NCI-H1092 treated with DMSO at 0.1 percent for 48 hours (cell line): ENCODE data around the gene ARHGAP18.
A peak's percentile ranks its signal among the peaks of the same experiment; 100 is the strongest.
"Not testable (repeated sequence)": the region's sequence is repeated elsewhere in the genome, so short reads cannot be mapped to it uniquely, and the experiment has no call there.

ENCODE experiments used
- DNase-seq: peaks from one replicate; lab custom pipeline; 2025; lab: John Stamatoyannopoulos, UW

Gene ARHGAP18

DNA sequence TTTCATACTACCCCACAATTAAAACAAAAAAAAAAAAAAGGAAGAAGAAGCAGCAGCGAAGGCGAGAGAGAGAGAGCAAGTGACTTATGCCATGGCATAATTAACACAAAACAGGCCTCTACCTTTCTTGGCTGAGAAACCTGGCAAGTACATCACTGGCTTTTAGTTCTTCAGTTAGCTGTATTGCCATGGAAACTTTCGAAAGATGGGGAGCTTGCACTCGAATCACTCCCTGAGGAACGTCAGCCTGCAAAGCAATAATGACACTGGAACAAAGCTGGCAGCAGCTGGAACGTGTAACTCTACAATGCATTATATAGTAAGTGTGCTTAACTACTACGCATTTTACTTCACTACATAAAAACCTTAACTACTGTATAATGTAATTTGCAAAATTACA is 126.1 kb downstream of the ARHGAP18 start:
- DNase-seq = no peak

DNA sequence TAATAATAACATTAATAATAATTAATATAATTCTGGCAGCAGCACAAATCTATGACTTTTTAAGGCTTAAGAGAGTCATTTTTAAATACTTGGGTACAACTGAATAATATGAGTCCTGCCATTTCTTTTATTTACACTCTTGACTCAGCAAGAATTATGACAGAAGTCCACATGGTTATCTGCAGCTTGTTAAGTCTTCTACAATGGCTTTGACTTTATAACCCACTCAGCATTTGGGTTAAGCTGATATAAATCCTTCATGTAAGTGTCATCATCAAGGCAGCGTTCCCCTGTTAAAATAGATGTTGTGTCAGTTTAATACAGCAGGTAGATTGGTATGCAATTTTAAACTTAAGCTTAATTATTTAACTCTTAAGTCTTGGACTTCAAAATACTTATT is 131.7 kb downstream of the ARHGAP18 start:
- DNase-seq = no peak

DNA sequence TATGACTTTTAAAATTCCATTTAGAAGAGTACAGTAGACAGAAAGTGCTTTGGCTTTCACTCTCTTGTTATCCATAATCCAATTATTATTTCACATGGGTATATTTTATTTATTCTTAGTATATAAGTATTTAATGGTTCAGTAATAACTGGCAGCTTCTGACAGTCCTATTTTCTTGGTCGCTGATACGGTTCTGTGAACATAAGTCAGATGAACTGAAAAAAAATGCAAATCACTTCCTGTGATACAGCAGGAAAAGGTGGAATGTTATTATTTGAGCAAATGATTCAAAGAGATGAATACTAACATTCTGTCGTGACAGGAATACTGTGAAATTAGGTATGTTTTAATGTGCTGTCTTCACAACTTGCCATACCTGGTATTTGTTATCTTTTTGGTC is 132.3 kb downstream of the ARHGAP18 start:
- no peak for DNase-seq

DNA sequence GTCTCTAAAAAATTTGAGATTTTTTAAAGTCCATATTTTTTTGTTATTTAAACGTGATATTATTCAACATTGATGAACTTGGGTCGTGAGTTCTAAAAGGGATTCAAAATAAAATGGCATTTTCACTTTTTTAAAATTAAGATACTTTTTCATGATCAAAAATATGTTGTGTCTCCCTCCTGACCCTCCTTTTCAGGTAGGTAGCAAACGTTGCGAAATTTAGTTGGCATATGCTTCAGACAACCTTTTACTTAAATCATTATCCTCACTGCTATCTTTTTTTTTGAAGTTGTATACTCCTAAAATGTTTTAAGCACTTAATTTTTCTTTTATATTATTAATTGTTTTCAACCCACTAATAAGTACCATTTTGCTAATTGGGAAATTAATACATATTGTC is 133.5 kb downstream of the ARHGAP18 start:
- DNase-seq = no peak

DNA sequence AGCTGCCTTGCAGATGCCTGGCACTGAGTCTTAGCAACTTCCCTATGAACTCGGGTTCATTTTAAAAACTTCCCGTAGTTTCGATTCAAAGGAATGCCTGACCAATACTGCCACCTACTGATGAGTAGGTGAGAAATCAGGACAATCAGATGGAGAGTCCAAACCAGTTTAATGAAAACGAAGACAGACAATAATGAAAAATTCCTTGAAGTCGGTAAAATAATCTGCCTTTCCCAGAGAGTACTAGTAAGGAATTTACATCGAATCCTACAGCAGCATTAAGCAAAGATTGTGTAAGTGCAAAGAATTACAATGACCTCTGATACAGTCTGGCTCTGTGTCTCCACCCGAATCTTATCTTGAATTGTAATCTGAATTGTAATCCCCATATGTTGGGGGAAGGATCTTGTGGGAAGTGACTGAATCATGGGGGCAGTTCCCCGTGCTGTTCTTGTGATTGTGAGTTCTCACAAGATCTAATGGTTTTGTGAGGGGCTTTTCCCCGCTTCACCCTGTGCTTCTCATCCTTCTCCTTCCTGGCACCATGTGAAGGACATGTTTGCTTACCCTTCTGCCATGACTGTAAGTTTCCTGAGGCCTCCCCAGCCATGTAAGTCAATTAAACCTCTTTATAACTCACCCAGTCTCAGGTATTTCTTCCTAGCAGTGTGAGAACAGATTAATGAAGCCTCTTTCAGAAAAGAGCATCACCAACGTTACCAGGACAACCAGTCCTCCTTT is 134.4 kb downstream of the ARHGAP18 start:
- DNase-seq = peak; percentile 4

DNA sequence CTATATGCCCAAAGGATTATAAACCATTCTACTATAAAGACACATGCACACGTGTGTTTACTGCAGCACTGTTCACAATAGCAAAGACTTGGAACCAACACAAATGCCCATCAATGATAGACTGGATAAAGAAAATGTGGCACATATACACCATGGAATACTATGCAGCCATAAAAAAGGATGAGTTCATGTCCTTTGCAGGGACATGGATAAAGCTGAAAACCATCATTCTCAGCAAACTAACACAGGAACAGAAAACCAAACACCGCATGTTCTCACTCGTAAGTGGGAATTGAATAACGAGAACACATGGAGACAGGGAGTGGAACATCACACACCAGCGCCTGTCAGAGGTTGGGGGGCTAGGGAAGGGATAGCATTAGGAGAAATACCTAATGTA is 135.4 kb downstream of the ARHGAP18 start:
- DNase-seq = not testable (repeated sequence)

DNA sequence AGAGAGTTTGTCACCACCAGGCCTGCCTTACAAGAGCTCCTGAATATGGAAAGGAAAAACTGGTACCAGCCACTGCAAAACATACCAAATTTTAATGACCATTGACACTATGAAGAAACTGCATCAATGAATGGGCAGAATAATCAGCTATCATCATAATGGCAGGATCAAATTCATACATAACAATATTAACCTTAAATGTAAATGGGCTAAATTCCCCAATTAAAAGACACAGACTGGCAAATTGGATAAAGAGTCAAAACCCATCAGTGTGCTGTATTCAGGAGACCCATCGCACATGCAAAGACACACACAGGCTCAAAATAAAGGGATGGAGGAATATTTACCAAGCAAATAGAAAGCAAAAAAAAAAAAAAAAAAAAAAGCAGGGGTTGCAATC is 139.0 kb downstream of the ARHGAP18 start:
- not testable (repeated sequence) for DNase-seq

DNA sequence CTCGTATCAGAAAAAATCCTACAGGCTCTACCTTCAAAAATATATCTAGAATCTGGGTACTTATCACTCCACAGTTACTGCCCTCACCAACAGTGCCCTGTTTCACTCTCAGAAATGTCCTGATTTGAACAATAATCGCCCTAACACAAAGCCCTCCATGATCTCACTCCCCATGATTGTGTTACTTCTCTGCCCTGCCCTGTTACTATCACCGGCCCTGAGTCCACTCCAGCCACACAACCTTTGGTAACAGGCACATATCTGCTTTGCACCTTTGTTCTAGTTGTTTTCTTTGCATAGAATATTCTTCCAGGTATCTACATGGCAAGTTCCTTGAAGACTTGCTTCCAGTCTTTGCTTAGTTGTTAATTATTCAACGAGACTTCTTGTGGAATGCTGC is 142.0 kb downstream of the ARHGAP18 start:
- DNase-seq = no peak

DNA sequence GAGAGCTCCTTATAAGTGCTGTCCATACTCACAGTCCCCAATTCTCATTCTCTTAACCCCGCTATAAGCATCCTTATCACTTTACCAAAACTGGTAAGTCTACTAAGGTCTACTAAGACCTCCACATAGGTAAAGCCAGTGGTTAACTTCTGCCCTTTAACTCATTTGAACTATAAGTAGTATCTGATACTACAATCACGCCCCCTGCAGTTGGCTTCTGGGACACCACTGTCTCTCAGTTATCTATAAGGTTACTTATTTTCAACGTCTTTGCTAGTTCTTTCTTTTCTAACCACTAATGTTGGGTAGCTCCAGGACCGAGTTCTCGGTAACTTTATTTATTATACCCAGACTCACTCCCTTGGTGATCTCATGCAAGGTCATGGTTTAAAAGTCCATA is 142.6 kb downstream of the ARHGAP18 start:
- DNase-seq = peak; percentile 0

DNA sequence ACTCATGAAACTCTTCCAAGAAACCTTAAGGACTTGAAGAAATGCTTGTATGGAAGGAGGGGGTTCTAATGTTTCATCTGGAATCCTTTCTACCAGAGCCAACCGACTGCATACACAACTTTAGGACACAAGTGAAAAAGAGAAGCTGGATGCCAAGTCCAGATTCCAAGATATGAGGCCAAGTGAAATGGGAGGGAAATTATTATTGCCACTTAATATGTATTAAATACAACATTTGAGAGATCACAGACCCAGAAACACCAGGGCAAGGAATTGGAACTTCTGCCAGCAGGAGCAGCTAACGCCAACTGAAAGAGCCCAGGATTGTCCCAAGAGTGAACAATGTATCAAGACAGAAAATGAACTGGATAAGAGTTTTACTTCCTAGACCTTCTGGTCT is 144.2 kb downstream of the ARHGAP18 start:
- no peak for DNase-seq

DNA sequence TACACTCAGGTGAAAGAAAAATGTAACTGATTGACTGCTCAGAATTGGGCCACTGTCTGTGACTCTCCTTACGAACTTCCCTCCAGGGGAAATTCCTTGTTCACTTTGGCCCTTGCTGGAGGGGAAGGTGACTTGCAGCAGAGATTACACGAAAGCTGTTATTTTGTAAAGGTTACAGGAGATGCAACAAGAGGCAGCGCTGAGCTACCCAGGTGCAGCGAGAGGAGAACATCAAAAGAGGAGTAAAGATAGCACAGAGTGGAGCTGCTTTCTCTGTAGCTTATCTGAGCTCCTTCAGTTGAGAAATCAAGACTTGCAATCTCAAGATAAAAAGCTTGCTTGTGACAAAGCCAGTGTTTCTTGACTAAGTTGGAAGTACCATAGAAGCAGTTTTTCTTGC is 144.6 kb downstream of the ARHGAP18 start:
- no peak for DNase-seq

DNA sequence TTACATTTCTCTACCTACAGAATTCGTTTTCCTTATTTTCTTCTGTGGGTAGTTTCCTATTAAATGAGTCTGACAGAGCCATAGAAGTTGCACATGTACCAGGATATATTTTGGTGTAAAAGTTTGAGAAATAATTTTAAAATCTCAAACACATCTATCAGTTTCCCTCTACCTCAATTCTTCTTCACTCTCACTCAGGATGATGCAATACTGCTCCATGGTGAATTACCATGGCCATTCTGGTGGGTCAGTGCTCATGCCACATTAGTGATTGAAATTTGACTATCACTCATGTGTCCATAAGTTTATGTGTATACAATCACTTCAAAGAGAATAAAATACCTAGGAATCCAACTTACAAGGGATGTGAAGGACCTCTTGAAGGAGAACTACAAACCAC is 151.7 kb downstream of the ARHGAP18 start:
- DNase-seq = no peak

DNA sequence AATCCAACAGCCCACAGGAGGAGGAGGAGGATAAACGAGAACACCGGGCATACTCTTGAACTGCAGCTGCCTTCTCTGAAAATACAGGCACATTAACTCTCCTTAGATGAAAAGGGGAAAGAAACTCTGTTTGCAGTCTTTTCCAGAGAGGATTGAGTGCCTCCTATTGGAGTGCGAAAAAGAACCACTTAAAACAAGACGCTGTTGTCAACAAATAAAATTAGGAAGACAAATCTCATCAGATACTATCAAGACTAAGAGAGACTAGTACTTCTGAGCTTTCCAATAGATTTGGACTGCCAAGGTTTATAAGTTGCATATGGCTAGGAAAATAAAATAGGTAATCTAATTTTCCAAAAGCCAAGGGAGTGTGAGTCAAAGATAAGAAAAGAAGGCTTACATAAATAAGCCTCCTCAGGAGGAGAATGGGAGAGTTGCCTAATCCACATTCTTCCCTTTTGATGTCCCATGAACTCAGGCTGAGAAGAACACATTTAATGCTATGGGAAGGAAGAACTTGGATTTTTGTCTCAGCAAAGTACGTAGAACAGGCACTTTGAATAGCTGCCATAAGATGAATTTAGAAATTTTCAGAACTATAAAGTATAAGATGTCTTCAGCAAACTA is 154.7 kb downstream of the ARHGAP18 start:
- DNase-seq = no peak

DNA sequence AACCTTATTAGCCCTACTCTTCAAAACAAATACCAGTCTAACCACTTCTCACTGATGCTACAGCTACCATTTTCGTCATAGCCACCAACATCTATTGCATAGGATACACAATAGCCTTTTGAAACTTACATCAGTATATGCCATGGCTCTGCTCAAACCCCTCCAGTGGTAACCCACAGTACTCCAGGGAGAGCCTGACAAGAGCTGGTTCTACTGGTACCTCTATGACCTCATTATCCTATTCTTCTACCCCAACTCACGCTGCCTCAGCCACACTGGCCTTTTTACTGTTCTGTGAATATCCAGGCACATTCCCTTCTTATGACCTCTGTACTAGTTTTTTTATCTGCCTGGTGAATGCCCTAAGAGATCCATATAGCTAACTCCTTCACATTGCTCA is 157.6 kb downstream of the ARHGAP18 start:
- no peak for DNase-seq

DNA sequence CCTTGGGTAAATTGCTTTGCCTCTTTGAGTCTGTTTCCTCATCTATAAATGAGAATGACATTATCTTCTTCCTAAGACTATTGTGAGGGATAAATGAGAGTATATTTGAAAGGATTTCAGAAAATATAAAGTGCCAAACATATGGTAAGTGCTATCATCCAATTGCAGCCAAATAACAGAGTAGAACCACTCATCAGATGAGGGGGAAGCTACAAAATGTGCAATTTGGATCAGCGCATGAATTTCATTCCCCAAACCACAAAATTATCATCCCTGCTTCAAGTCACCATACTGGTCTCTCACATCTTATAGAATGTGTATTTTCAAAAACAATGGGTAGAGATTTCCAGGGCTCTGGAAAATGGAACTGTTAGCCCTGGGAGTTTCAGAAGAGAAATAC is 158.5 kb downstream of the ARHGAP18 start:
- DNase-seq = no peak

DNA sequence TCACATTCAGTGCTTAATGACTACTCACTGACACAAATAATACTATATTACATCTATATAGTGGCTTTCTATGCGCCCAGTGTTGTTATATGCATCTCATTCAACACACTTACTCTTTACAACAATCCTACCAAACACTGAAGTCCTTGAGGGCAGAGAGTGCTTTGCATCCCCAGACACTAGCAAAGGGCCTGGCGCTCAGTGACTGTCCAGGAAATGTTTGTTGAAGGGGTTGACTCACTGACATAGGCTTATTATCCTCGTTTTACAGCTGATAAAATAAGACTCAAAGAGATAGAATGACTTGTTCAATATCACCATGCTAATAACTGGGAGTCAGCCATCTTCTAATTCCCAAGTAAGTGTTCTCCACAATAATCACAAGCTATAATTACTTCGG is 163.3 kb downstream of the ARHGAP18 start:
- no peak for DNase-seq

DNA sequence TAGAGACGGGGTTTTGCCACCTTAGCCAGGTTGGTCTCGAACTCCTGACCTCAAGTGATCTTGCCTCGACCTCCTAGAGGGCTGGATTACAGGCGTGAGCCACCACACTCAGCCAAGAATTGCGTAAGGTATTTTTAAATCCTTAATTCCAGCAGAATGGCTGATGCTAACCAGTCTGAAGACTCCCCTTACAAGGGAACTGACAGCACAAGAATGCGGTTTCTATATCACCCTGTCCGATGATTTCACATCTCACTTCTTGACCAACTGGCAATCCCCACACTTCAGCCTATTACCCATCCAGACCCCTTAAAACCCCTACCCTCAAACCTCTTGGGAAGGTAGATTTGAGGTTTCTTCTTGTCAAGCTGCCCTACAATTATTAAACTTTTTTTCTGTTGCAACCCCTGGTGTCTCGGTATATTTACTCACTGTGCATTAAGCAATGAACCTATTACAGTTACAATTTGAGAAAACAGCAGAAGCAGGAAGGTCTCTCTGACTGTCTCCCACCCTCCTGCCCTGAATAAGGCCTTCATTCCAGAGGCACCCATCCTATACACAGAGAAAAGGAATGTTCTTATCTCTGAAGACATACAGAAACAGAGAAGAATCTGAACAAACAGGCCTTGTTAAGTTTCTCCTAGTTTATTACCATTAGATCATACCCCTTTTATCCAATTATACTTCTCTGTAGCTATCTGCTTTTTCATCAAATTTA is 164.9 kb downstream of the ARHGAP18 start:
- DNase-seq = no peak

DNA sequence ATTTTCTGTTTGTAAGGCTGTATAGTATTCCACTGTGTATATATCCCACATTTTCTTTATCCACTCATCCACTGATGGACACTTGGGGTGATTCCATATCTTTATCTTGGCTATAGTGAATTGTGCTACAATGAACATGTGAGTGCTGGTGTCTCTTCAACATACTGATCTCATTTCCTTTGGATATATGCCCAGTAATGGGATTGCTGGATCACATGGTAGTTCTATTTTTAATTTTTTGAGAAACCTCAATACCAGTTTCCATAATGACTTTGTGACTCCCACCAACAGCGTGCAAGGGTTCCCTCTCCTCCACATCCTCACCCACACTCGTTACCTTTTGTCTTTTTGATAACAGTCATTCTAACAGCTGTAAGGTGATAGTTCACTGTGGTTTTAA is 166.0 kb downstream of the ARHGAP18 start:
- no peak for DNase-seq

DNA sequence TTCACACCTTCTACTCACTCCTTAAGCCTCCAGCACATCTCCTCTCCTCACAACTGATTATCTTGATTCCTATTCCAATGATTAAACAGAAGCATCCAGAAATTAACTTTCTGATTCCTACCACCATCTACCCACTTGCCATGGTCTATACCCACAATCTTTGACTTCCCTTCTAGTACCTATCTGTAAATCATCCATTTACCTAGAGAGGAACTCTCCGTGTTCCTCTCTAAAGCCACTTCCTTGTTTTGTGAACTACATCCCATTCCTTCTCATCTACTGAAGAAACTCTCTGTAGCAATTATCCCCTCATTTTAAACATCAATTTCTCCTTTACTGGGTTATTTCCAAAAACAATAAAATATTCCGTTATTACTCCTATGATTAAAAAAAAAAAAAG is 167.3 kb downstream of the ARHGAP18 start:
- no peak for DNase-seq

DNA sequence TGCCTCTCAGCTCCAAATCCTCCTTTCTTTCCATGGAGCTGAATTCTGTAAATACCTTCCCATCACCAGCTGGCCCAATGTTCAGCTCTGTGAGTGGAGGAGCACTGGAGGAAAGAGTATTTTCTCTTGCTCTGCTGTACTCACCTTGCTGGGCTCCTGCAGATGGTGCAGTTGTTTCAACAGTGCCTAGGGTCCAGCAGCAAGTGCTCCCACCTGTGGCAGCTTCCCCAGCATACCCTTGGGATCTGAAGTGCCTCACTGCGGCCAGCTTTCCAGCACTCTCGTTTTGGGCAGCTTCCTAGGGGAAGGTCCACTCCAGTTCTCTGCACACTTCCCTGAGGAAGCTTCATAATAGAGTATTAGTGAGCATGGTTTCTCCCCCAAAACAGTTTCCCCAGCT is 170.9 kb downstream of the ARHGAP18 start:
- DNase-seq = no peak

DNA sequence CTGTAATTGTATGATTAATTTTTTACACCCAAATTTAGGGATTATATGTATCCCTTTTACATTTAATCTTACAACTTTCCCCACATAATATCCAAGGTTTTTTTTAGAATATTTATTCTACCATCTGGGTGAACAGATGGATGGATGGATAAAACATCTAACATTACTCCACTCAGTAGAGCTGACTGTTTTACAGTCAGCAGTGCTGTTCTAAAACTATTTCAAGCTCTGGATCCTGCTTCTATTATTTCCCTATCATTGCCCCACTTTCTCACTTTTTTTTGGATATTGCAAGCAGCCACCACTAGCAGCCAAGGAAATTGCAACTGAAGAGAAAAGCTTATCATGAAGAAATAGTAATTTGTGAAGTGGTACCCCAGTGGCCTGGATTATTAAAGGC is 173.7 kb downstream of the ARHGAP18 start:
- no peak for DNase-seq

DNA sequence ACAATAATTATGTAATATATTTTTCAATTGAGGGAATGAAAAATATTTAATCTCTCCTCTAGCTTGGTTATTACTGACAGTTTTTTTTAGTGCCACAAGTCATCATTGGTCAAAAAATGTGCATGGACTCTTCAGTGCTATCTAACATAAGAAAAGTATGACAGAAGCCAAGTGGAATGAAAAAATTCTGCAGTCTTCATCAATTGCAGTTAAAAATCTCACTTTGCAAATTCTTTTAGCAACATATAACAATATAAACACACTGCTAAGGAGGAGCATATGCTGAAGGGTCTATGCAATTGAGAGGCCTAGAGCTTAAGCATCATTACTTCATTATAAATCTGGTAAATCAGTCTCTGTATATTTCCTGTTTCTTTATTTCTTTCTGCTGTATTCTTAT is 175.1 kb downstream of the ARHGAP18 start:
- DNase-seq = no peak
